HG03565 (cell line): ENCODE data around the gene SLC18B1.
"Not testable (repeated sequence)": the region's sequence is repeated elsewhere in the genome, so short reads cannot be mapped to it uniquely, and the experiment has no call there.

Experiments
- ATAC-seq: cut with Tn5 transposase; IDR thresholded peaks from one replicate; pipeline ENCODE4 v1.9.1; 2021; ENCODE audit warnings: mild to moderate bottlenecking, moderate library complexity; ENCODE audit not compliant: unreplicated experiment

The SLC18B1 gene

DNA sequence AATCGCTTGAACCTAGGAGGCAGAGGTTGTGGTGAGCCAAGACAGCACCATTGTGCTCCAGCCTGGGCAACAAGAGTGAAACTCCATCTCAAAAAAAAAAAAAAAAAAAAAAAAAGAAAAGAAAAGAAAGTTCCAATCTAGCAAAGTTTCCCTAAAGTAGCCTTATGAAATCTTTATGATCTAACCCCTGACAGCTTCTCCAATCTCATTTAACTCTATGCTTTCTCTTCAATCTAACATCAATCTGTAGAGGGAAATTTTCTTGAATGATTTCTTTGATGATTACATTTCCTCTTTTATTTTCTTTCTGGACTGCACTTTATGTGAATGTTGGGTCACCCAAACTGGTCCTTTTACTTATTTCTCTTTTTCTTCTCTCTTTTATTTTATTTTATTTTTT is 2.2 kb upstream of the SLC18B1 start:
- no peak for ATAC-seq

DNA sequence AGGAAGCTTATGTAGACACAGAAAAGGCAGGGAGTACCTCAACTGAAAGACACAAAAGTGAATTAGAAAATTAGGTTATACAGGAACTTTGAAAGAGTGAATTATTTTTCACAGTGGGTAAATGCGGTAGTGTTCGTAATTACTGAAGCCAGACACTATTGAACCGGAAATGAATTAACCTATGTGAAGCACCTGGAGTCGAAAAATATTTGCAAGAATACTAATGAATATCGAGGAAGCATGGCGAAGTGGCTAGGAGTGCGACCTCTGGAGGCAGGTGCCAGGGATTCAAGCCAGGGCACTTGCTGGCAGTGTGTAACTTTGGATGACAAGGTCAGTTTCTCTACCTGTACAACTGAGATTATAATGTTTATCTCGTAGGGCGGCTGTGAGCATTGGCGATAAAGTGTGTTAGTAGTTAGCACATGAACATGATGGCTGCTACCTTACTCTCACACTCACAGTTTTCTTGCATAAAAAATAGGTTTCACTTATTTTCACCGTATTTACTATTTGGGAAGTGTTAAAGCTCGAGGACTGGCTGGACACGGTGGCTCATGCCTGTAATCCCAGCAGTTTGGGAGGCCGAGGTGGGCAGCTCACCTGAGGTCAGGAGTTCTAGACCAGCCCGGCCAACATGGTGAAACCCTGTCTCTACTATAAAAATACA is 567 bp upstream of the SLC18B1 start:
- ATAC-seq, result peak; percentile 86

DNA sequence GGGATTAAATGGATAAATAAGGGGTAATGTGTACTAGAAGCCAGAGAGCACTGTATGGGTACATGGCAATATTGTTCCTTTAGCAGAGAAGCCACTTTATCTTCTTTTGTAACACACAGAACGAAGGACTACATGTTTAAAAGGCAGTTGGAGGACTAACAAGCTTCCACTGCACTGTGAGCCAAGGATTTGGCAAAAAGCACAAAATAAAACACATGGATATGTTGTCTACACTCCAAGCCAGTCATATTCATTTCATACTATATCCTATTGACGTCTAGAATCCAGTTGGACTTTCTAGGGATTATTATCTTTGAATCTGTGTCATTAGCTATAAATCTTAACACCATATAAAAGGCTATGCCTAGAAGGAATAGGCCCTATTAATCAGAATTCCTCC is 3.0 kb downstream of the SLC18B1 start:
- no peak for ATAC-seq

DNA sequence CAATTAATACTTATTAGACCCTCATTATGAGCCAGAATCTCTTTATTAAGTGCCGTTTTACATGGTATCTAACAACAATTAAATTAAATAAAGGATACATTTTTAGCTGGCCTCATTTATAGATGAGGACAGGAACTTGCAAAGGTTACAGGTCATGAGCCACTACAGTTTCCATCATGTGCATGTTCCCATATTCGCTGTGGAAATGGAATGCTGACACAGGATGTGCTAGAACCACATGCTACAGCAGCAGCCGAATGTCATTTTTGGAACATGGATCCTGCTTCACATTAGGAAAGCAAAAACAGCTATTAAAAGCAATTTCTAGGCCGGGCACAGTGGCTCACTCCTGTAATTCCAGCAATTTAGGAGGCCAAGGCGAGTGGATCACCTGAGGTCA is 5.9 kb downstream of the SLC18B1 start:
- ATAC-seq, result no peak

DNA sequence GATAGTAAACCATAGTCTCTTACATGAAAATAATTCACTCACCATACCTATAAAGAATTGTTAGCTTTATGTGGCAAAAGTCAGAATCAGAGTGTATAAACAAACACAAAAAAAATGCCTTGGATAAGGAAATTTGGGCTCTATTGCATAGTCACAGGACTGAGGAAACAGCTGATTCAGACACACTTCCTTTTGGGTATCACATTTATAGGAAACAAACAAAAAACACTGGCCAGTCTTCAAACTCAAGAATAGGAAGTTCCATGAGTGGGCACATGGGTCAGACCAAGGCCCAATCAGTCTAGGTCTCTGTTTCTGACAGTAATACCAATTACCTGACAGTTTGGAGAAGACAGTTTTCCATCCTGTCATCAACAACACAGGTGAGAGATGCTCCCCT is 8.0 kb downstream of the SLC18B1 start:
- no peak for ATAC-seq

DNA sequence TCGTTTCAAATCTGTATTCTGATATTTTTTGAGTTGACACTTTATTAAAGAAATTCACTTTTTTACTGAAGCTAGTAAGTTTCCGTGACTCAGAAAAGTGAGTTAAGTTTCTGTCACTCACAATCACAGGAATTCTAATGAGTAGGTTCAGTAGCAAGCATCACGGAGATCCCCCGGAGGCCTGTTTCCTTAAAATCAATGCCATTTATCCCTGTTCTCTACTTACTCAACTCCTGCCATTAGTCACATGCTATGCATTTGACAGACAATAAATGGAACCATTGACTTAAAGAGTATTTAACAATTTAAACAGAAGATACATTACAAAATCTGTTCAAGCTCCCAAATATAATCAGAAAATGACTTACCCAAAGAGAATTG is 9.1 kb downstream of the SLC18B1 start:
- ATAC-seq, result no peak

DNA sequence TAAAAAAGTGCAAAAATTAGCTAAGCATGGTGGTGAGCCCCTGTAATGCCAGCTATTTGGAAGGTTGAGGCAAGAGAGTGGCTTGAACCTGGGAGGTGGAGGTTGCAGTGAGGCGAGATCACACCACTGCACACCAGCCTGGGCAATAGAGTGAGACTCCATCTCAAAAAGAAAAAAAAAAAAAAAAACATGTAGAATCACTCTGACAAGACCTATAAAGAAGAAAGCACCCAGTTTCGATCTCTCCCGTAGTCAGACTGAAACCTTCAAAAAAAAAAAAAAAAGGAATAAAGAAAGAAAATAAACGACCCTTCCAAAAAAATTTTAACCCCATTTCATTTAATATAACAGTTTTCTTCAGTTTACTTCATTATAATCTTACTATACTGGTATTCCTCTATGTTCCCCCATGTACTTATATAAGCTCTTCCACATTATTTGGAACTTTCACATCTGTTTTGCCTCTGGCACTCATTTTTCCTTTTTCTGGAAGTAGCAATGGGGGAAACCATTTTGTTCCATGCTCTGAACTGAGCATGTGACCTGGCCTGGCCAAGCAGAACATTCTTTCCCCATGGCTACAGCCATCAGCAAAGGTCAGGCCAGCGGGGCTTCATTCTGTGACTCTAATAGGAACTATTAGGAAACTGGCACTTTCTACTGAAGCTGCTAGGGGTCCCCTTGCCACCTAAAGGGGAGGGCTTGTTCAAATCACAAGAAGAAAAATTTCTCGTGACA is 9.6 kb downstream of the SLC18B1 start:
- ATAC-seq, result peak; percentile 37

DNA sequence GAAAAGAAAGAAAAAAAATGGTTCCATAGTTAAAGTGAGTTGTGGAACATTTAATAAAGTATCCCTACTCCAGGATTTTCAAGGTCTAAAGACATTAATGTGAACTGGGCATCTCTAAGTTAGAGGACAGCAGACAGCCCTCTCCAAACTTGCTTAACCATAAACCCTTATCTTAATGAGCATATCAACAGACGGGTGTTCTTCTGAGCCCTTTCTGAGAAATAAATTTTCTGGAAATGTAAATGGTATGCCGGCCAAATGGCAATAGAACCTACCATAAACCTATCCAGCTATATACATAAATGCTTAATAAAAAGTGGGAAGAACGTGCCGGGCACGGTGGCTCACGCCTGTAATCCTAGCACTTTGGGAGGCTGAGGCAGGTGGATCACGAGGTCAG is 12.5 kb downstream of the SLC18B1 start:
- ATAC-seq, result no peak

DNA sequence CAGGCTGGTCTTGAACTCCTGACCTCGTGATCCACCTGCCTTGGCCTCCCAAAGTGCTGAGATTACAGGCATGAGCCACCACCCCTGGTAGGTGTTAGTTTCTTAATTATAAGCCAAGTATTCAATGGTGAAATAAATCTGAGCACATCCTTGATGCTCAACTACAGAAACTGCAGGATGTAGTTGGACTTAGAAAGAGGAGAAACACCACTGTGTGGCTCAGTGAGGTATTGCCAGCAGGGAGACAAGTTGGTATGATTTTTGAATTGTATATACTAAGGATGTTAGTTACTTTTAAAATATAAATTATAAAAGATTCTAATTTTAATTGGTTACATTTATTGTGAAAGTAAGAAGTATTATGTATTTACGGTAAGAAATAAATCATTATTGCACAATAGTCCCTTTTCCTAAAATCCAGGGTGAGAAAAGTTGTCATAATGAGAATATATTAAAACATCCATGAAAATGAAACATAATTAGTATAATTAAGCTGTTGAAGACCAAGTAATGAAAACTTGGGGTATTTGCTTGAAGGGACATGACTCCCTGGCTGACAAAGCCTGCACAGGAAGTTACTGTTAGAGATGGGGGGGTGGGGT is 17.6 kb downstream of the SLC18B1 start:
- ATAC-seq, result peak; percentile 43

DNA sequence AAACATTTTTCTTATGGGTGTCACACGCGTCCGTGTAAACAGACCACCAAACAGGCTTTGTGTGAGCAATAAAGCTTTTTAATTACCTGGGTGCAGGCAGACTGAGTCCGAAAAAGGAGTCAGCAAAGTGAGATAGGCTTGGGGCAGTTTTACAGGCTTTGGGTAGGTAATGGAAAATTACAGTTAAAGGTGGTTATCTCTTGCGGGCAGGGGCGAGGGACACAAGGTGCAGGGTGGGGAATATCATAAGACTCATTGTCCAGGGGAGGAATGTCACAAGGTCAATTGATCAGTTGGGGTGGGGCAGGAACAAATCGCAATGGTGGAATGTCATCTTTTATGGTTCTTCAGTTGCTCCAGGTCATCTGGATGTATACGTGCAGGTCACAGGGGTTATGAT is 20.6 kb downstream of the SLC18B1 start:
- ATAC-seq, result not testable (repeated sequence)

DNA sequence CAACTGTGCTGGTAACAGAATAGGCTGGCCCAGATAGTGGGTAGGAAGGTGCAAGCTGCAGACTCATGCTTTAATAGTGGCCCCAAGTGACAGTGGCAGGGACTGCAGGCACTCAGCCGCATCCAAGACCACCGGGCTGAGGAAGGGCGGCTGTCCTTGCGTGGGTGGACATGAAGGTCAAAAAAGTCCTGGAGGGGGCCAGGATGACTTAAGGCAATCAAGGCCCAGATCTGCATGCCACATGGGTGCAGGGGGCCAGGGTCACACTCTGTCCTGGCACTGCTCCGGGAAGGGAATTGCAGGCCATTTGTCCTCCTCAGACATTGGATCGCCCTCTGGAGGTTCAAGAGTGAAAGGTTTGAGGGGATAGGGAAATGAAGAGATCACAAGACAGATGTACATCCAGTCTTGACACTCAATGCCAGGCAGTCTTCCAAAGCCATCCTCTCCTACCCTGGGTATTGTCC is 30.4 kb downstream of the SLC18B1 start:
- ATAC-seq, result peak; percentile 79

DNA sequence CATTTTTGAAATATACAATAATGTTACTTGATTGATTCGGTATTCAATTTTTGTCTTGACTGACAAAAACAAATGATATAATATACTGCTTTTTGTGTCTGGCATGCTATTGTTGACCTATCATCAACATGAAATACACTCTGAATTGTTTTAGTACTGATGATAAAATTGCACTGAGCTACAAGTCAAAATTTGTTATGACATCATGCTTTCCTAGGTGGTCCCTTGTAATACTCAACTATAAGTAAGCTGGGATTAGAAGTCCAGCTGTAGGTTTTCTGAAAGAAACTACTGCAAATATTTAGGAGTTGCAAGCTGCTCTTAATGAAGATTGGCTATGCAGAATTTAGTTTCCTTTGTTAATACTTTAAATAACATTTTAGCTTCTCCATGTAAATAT is 32.9 kb downstream of the SLC18B1 start:
- ATAC-seq, result no peak

DNA sequence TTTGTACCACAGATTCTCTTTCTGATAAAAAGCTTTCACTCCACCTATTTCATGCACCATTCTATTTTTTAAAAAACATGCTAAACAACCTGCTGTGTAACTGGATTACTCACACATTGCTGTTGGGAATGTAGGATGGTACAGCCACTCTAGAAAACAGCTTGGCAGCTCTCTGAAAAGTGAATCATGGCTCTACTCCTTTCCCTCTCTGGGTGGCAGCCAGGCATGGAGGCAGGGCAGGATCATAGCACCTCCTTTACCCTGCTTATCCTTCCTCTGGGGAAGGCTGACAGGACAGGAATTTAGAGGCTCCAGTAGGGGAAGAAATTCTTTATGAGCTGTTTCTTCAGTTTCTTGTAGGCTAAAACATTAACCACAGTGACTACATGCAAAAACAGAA is 34.1 kb downstream of the SLC18B1 start:
- ATAC-seq, result no peak

DNA sequence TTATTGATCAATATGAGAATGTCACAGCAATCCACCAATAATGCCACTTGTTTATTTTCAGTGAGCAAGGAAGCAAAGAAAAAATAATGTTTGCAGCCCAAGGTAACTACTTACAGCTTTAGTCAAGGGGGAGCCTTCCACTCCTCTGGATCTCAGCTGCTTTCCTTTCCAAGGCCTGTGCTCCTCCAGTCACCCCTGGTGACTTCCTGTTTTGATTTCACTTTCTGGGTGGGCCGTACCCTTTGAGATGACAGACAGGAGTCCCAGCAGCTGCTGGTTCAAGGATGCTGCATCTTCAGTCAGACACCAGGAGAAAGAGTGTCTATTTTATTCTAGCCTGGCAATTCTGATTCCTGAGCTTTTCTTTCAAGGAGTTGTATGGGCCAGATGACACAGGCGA is 35.2 kb downstream of the SLC18B1 start:
- ATAC-seq, result peak; percentile 89

DNA sequence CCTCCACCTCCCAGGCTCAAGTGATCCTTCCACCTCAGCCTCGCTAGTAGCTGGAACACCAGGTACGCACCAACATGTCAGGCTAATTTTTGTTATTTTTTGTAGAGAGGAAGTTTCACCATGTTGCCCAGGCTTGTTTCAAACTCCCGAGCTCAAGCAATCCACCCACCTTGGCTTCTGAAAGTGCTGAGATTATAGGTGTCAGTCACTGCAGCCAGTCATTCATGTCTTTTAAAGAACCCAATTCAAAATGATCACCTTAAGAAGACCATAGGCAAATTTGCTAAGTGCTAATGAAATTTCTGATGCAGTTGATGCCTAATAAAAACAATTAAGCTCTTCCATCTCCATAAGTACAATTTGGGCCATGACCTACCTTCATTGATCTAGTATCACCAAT is 38.2 kb downstream of the SLC18B1 start:
- no peak for ATAC-seq

DNA sequence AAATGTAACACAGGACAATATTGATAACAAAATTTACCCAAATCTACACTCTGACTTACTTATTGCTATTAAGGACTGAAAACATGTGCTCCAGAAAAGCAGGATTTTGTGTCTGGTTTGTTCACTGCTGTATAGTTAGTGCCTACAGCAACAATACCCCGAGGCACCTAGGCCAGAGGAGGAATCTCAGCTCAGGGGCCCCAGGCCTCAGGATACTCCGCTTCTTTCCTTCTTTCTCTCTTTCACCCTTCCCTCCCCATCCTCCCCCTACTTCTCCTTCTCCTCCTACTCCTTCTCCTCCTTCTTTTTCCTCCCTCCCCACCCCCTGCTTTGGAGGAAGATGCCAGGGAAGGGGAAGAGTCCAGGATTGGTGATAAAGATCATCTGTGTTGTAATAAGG is 39.7 kb downstream of the SLC18B1 start:
- ATAC-seq, result no peak

DNA sequence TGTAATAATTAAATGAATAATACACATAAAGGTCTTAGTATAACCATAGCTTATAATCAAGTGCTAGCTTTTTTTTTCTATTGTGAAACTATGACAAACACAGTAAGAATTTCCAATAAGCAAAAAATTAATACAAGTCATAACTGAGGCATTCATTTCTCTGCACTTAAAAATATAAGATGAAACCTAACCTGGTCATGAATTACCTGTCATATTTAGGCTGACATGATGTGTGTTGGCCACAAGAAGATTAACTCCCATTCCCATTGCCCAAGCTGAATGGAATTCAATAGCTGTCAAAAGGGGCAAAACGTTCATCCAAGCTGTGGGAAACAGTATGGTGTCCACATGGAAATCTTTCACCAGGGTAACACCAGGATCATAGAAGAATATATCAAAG is 46.2 kb downstream of the SLC18B1 start:
- no peak for ATAC-seq

DNA sequence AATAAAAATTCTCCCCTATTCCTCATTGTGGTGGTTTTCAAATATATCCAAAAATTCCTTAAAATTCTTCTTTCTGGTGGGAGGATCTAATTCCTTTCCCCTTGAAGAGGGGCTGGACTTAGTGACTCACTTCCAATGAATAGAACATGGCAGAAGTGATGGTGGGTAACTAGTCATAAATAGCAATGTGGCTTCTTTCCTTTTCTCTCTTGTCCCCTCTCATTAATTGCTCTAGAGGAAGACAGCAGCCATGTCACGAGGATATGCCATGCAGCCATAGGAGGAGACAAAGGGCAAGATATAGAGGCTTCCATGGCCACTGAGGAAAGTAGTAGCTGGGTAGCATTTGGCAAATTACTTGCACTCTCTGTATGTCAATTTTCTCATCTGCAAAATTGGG is 46.6 kb downstream of the SLC18B1 start:
- no peak for ATAC-seq

DNA sequence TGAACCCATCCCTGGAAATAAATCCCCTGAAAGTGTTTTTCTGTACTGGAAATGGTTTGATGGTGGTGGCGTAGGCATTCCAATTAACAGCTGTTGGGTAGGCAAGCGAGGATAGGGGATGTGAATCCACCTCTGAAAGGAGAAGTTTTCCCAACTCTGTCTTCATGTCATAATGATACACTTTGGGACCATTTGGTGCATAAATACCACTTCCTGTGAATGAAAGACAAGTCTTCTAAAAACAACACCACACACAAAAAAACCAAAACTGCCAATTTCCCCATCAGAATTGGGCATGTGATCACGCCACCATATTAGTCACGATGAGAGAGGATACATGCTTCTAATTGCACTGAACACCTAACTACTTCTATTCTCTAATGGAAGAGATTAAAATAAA is 47.1 kb downstream of the SLC18B1 start:
- peak; percentile 39 for ATAC-seq

DNA sequence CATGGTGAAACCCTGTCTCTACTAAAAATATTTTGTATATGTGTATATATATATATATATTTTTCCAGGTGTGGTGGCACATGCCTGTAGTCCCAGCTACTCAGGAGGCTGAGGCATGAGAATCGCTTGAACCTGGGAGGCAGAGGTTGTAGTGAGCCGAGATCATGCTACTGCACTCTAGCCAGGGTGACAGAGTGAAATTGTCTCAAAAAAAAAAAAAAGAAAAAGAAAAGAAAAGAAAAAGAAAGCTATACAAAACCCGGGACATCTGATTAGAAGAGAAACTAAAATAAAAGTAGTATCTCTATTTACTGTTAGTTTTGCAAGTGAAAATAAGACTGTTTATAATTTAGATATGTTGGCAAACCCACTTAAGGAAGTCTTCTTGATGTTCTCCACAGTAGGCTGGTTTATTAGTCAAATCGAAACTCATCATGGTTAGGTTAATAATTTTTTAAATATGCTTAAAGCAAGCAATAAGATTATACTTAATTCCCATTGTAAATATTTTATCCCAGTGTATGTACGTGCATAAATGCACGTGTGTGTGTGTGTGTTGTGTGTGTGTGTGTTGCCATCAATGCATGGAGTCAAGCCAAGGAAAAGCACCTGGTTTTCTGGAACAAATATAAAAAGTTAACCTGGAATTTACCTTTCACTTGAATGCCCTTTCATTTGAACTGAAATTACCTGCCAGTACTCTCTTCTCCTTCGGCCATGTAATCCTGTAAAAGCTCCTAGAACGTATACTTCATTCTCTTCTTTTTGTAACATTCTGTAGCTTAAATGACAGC is 47.8 kb downstream of the SLC18B1 start:
- ATAC-seq, result peak; percentile 77

DNA sequence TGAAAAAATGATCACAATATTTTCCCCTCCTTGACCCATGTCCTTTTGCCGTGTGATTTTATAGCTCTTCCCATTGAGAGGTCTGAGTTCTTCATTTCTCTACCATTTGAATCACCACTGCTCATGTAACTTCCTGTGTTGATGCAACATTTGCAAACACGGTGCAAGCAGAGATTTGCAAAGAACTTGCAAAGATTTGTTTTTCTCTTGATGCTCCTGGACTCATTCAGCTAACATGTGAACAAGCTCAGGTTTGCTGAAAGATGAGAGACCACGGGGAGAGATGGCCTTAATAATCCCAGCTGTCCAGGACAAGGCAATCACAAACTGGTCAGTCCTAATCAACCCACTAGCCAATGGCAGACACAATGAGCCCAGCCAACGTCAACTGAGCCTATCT is 49.3 kb downstream of the SLC18B1 start:
- ATAC-seq, result no peak
